GM12878 (cell line): ENCODE data around the gene RIPPLY2.

Source experiments
- HDAC2 ChIP-seq: fragments of 200-600 bp; sonication (generic); IDR thresholded peaks from 2 replicates; pipeline ENCODE4 v1.6.1; 2017
- TF ChIP-seq, protein P1 (sequence below): IDR thresholded peaks from 2 replicates; pipeline ENCODE4 v1.6.1; 2011; ENCODE audit warnings: mild to moderate bottlenecking, low read depth, low read length, moderate library complexity; ENCODE audit not compliant: insufficient replicate concordance

DNA sequence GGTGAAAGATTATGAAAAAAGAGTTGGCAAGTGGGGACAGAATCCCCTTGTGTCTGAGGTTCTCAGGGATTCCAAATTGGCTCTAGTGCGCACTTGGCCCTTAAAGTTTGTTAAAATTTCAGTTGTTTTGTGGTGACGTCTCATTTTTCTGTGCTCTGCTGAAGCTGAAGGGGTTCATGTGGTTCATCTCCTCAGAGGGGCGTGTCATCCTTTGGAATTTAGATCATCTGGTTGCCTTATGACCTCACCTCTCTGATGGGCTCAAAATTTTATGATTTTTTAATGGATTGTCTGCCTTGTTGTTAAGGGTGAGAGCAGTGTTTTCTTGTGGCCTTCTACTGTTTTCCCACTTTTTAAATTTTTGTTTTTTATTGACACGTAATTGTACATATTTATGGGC, 26.6 kb downstream of the RIPPLY2 start:
- no peak for TF ChIP-seq HDAC2
- TF ChIP-seq, protein P1, sequence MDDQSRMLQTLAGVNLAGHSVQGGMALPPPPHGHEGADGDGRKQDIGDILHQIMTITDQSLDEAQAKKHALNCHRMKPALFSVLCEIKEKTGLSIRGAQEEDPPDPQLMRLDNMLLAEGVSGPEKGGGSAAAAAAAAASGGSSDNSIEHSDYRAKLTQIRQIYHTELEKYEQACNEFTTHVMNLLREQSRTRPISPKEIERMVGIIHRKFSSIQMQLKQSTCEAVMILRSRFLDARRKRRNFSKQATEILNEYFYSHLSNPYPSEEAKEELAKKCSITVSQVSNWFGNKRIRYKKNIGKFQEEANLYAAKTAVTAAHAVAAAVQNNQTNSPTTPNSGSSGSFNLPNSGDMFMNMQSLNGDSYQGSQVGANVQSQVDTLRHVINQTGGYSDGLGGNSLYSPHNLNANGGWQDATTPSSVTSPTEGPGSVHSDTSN, result no peak
